ENCODE data around the gene SHANK3. TPM values are rescaled to one million over a fixed set of nuclear protein-coding genes. Genes with fewer than 3 reads are reported as not detected.

Gene SHANK3
- total RNA-seq, 1 donor from 2014 or later: 13.1 TPM

- Mint-ChIP-seq H3K4me1 (ENCODE audit: unreplicated experiment) (peaks cover 9% of the 10 kb centered on the region), H3K4me3 (no peak overlapping the region), H3K27me3 (no peaks in the 10 kb centered on the region), H3K9me3 (no peaks in the 10 kb centered on the region), H3K36me3 (peaks cover 4% of the 10 kb centered on the region), H3K27ac (no peak overlapping the region)
- TF ChIP-seq, protein P1, sequence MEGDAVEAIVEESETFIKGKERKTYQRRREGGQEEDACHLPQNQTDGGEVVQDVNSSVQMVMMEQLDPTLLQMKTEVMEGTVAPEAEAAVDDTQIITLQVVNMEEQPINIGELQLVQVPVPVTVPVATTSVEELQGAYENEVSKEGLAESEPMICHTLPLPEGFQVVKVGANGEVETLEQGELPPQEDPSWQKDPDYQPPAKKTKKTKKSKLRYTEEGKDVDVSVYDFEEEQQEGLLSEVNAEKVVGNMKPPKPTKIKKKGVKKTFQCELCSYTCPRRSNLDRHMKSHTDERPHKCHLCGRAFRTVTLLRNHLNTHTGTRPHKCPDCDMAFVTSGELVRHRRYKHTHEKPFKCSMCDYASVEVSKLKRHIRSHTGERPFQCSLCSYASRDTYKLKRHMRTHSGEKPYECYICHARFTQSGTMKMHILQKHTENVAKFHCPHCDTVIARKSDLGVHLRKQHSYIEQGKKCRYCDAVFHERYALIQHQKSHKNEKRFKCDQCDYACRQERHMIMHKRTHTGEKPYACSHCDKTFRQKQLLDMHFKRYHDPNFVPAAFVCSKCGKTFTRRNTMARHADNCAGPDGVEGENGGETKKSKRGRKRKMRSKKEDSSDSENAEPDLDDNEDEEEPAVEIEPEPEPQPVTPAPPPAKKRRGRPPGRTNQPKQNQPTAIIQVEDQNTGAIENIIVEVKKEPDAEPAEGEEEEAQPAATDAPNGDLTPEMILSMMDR (conservative IDR thresholded peaks at IDR 0.05): no peak
- DNase-seq (ENCODE audit: extremely low spot score, unreplicated experiment): no peak
These were observed 32.0 kb downstream of the SHANK3 start for GRCh38 chr22:50704510-50705218.

DNA sequence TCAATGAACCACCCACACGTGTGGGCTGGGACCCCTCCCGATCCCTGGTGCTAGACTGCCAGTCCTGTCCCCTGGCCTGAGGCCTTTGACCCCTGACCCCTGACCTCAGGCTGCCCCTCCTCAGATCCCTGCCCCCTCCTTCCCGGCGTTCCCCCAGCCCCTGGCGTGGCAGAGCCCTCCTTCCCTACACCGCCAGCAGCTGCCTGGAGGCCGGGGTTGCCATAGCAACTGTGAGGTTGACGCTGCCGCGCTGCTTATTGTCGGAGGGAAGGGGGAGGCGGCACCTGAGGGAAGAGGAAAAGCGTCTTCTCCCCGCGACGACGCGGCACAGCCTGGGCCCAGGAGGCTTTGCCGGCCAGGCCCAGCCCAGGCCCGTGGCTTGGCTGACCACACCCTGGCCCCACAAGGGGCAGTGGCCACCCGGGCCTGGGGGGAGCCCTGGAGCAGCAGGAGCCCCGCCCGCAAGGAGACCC, 32.6 kb downstream of the SHANK3 start:
- DNase-seq (ENCODE audit: extremely low spot score, unreplicated experiment): peak; percentile 87
- H3K9me3 Mint-ChIP-seq: no peaks in the 10 kb centered on the region
- H3K27ac Mint-ChIP-seq: no peak overlapping the region
- peaks cover 4% of the 10 kb centered on the region for H3K36me3 Mint-ChIP-seq
- H3K27me3 Mint-ChIP-seq: no peaks in the 10 kb centered on the region
- peaks cover 9% of the 10 kb centered on the region for H3K4me1 Mint-ChIP-seq (ENCODE audit: unreplicated experiment)
- H3K4me3 Mint-ChIP-seq: no peak overlapping the region
- TF ChIP-seq, protein P1 (conservative IDR thresholded peaks at IDR 0.05): no peak

DNA sequence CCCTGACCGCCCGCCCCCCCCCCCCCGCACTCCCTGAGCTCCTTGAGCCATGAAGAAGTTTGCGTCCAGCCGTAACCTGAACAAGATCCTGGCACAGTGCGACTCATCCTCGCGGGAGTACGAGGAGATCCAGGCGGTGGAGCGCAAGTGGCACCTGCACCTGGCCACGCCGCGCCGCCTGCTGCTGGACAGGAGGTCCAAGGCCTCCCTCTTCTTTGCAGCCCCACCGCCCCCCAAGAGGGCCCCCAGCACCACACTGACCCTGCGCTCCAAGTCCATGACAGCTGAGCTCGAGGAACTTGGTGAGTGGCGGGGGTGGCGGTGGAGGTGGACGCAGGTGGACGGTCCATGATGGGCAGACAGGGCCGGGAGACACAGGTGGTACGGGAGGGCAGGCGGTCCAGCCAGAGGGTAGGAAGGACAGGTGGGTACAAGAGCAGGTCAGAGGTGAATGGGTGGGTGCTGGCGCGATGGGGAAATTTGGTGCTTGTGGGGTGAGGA, 33.3 kb downstream of the SHANK3 start:
- H3K36me3 Mint-ChIP-seq: peaks cover 8% of the 10 kb centered on the region
- H3K27me3 Mint-ChIP-seq: no peaks in the 10 kb centered on the region
- H3K9me3 Mint-ChIP-seq: no peaks in the 10 kb centered on the region
- H3K27ac Mint-ChIP-seq: no peak overlapping the region
- H3K4me1 Mint-ChIP-seq (ENCODE audit: unreplicated experiment): peaks cover 14% of the 10 kb centered on the region
- TF ChIP-seq, protein P1 (conservative IDR thresholded peaks at IDR 0.05): no peak
- no peak for DNase-seq (ENCODE audit: extremely low spot score, unreplicated experiment)
- H3K4me3 Mint-ChIP-seq: no peak overlapping the region

GRCh38 chr22:50706481-50707125, 34.0 kb downstream of the SHANK3 start:
- Mint-ChIP-seq H3K4me1 (ENCODE audit: unreplicated experiment) (peaks cover 10% of the 10 kb centered on the region), H3K4me3 (no peak overlapping the region), H3K27ac (no peak overlapping the region), H3K36me3 (peaks cover 5% of the 10 kb centered on the region), H3K9me3 (no peaks in the 10 kb centered on the region), H3K27me3 (no peaks in the 10 kb centered on the region)
- DNase-seq (ENCODE audit: extremely low spot score, unreplicated experiment): no peak
- TF ChIP-seq, protein P1 (conservative IDR thresholded peaks at IDR 0.05): no peak

GRCh38 chr22:50708474-50708873, 35.9 kb downstream of the SHANK3 start:
- H3K4me1 Mint-ChIP-seq (ENCODE audit: unreplicated experiment): peaks cover 6% of the 10 kb centered on the region
- DNase-seq (ENCODE audit: extremely low spot score, unreplicated experiment): no peak
- peaks cover 5% of the 10 kb centered on the region for H3K36me3 Mint-ChIP-seq
- TF ChIP-seq, protein P1 (conservative IDR thresholded peaks at IDR 0.05): no peak
- no peaks in the 10 kb centered on the region for H3K9me3 Mint-ChIP-seq
- no peaks in the 10 kb centered on the region for H3K27me3 Mint-ChIP-seq
- H3K27ac Mint-ChIP-seq: no peak overlapping the region
- no peak overlapping the region for H3K4me3 Mint-ChIP-seq
